HTR-8/SVneo (cell line): ENCODE results near the gene RNF103.
"Not testable (repeated sequence)": the region's sequence is repeated elsewhere in the genome, so short reads cannot be mapped to it uniquely, and the experiment has no call there.

Experiments used
- DNase-seq: peaks from one replicate; pipeline ENCODE4 v3.0.0; 2011; ENCODE audit warnings: low spot score, mixed read lengths; ENCODE audit not compliant: insufficient read length
- FAIRE-seq: peaks from 2 replicates; lab custom pipeline; 2011; peaks lifted over from hg19 to GRCh38; lab: Jason Lieb, UNC

The RNF103 gene

GRCh38 chr2:86625096-86625495 lies 1.4 kb upstream of the RNF103 start:
- no peak for DNase-seq
- FAIRE-seq, result no peak

- FAIRE-seq (no peak), DNase-seq (no peak)
Observed at GRCh38 chr2:86624267-86624547, 542 bp upstream of the RNF103 start.

GRCh38 chr2:86623043-86623493 lies 597 bp downstream of the RNF103 start:
- DNase-seq, result peak; percentile 33
- FAIRE-seq, result no peak

GRCh38 chr2:86622519-86623042 lies 1.1 kb downstream of the RNF103 start:
- no peak for FAIRE-seq
- DNase-seq, result peak; percentile 26

GRCh38 chr2:86621280-86621943 lies 2.3 kb downstream of the RNF103 start:
- no peak for FAIRE-seq
- DNase-seq, result no peak

- FAIRE-seq (no peak), DNase-seq (no peak)
Observed at GRCh38 chr2:86617738-86618137, 5.9 kb downstream of the RNF103 start.

GRCh38 chr2:86617153-86617552 lies 6.5 kb downstream of the RNF103 start:
- DNase-seq (no peak), FAIRE-seq (no peak)

GRCh38 chr2:86616502-86616901 lies 7.2 kb downstream of the RNF103 start:
- DNase-seq (no peak), FAIRE-seq (no peak)

- DNase-seq (no peak), FAIRE-seq (no peak)
Observed at GRCh38 chr2:86615596-86615995, 8.1 kb downstream of the RNF103 start.

- no peak for FAIRE-seq
- no peak for DNase-seq
Observed at GRCh38 chr2:86613515-86613914, 10.2 kb downstream of the RNF103 start.

- FAIRE-seq, result no peak
- no peak for DNase-seq
Observed at GRCh38 chr2:86610871-86611270, 12.8 kb downstream of the RNF103 start.

- no peak for FAIRE-seq
- DNase-seq, result no peak
Observed at GRCh38 chr2:86608832-86609410, 14.7 kb downstream of the RNF103 start.

GRCh38 chr2:86603905-86604304 lies 19.8 kb downstream of the RNF103 start:
- no peak for DNase-seq
- FAIRE-seq, result no peak

GRCh38 chr2:86598966-86599365 lies 24.7 kb downstream of the RNF103 start:
- no peak for DNase-seq
- FAIRE-seq, result no peak

- no peak for FAIRE-seq
- DNase-seq, result no peak
Observed at GRCh38 chr2:86596118-86596517, 27.5 kb downstream of the RNF103 start.

GRCh38 chr2:86593266-86593665 lies 30.4 kb downstream of the RNF103 start:
- DNase-seq (no peak), FAIRE-seq (no peak)

GRCh38 chr2:86592547-86593230 lies 31.0 kb downstream of the RNF103 start:
- DNase-seq (no peak), FAIRE-seq (no peak)

- not testable (repeated sequence) for DNase-seq, FAIRE-seq
Observed at GRCh38 chr2:86589701-86590100, 34.0 kb downstream of the RNF103 start.

GRCh38 chr2:86584151-86584913 lies 39.3 kb downstream of the RNF103 start:
- DNase-seq (no peak), FAIRE-seq (no peak)

GRCh38 chr2:86580560-86580959 lies 43.1 kb downstream of the RNF103 start:
- DNase-seq (no peak), FAIRE-seq (no peak)
